ENCODE data around the gene MADCAM1. TPM values are rescaled to one million over a fixed set of nuclear protein-coding genes. Genes with fewer than 3 reads are reported as not detected.

MADCAM1 gene
- total and polyA plus RNA-seq, 2 experiments from 2014 or later = 2.2 to 3.4 TPM

- Histone ChIP-seq H3K36me3 (no peaks in the 10 kb centered on the region), H3K9me3 (ENCODE audit: low read depth) (no peaks in the 10 kb centered on the region), H3K27me3 (no peaks in the 10 kb centered on the region), H3K27ac (no peak overlapping the region), H3K4me1 (ENCODE audit: low read depth) (no peaks in the 10 kb centered on the region), H3K4me3 (no peak overlapping the region)
- TF ChIP-seq, protein P1, sequence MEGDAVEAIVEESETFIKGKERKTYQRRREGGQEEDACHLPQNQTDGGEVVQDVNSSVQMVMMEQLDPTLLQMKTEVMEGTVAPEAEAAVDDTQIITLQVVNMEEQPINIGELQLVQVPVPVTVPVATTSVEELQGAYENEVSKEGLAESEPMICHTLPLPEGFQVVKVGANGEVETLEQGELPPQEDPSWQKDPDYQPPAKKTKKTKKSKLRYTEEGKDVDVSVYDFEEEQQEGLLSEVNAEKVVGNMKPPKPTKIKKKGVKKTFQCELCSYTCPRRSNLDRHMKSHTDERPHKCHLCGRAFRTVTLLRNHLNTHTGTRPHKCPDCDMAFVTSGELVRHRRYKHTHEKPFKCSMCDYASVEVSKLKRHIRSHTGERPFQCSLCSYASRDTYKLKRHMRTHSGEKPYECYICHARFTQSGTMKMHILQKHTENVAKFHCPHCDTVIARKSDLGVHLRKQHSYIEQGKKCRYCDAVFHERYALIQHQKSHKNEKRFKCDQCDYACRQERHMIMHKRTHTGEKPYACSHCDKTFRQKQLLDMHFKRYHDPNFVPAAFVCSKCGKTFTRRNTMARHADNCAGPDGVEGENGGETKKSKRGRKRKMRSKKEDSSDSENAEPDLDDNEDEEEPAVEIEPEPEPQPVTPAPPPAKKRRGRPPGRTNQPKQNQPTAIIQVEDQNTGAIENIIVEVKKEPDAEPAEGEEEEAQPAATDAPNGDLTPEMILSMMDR (IDR thresholded peaks at IDR 0.05; ENCODE audit: low read depth, low read length) = no peak
- no peak for DNase-seq (ENCODE audit: low read depth in 1 of 2, low spot score in 1 of 2)
Observed at GRCh38 chr19:453606-454005, 42.7 kb upstream of the MADCAM1 start.

DNA sequence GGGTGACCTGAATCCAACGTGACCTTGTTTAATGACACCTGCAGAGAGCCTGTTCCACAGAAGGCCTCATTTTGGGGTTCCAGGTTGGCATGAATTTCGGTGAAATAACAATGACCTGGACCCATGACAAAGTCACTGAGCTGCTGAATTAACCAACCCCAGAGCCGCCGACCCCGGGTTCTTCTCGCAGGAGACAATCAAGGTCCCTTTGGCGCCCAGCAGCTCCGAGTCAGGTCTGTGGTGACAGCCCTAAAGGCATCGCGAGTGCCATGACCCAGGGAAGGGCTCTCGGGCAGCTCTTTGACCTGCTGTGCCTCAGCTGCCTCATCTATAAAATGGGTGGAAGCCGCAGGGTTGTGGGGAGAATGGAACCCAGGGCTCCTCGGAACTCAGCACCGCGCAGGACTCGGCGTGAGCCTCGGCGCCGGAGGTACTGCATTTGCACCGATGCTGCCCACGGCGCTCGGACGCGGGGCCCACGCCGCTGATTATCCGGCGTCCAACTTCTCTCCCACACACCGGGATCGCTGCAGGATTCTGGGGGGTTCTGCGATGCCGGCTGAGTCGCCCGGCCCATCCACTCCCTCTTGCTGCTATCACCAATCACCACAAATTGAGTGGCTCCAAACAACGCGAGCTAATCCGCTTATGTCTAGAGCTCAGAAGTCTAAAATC lies 41.1 kb upstream of the MADCAM1 start:
- no peaks in the 10 kb centered on the region for H3K27me3 ChIP-seq
- no peaks in the 10 kb centered on the region for H3K4me1 ChIP-seq (ENCODE audit: low read depth)
- no peaks in the 10 kb centered on the region for H3K9me3 ChIP-seq (ENCODE audit: low read depth)
- H3K27ac ChIP-seq = no peak overlapping the region
- TF ChIP-seq, protein P1 (IDR thresholded peaks at IDR 0.05; ENCODE audit: low read depth, low read length) = no peak
- no peaks in the 10 kb centered on the region for H3K36me3 ChIP-seq
- no peak for DNase-seq (ENCODE audit: low read depth in 1 of 2, low spot score in 1 of 2)
- H3K4me3 ChIP-seq = no peak overlapping the region

DNA sequence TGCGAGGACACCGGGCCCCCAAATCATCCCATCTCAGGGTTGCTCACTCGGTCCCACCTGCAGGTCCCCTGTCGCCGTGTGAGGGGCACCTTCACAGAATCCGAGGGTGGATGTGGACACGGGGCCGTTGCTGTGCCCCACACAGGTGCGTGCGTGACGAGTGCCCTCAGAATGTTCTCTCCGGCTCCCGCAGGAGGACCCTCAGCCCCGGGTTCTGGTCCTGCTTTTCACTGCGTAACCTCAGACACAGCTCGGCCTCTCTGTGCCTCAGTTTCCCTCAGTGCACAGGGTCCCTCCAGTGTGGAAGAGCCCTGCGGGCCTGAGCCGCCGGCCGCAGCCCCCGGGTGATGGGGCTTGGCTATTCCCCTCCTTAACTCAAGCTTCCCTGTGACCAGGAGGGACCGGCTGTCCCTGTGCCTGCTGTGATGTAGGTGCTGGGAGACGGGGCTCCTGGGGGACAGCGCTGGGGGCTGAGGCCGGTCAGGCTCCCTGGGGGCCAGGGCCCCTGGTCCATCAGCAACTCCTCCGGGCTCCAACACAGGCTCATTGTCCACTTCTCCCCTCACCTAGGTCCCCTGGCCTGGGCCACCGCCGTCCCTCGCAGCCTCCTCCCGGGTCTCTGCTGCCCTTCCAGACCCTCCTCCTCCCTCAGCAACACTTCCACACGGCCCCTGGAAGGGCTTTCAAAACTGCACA lies 40.3 kb upstream of the MADCAM1 start:
- H3K9me3 ChIP-seq (ENCODE audit: low read depth) = no peaks in the 10 kb centered on the region
- H3K4me1 ChIP-seq (ENCODE audit: low read depth) = no peaks in the 10 kb centered on the region
- DNase-seq (ENCODE audit: low read depth in 1 of 2, low spot score in 1 of 2) = no peak
- no peak overlapping the region for H3K4me3 ChIP-seq
- H3K36me3 ChIP-seq = no peaks in the 10 kb centered on the region
- no peak overlapping the region for H3K27ac ChIP-seq
- TF ChIP-seq, protein P1 (IDR thresholded peaks at IDR 0.05; ENCODE audit: low read depth, low read length) = no peak
- H3K27me3 ChIP-seq = peaks cover under 1% of the 10 kb centered on the region

- TF ChIP-seq, protein P1 (IDR thresholded peaks at IDR 0.05; ENCODE audit: low read depth, low read length) = no peak
- H3K4me1 ChIP-seq (ENCODE audit: low read depth) = no peaks in the 10 kb centered on the region
- no peak overlapping the region for H3K4me3 ChIP-seq
- H3K36me3 ChIP-seq = no peaks in the 10 kb centered on the region
- H3K27ac ChIP-seq = no peak overlapping the region
- no peak for DNase-seq (ENCODE audit: low read depth in 1 of 2, low spot score in 1 of 2)
- H3K27me3 ChIP-seq = peaks cover 6% of the 10 kb centered on the region
- no peaks in the 10 kb centered on the region for H3K9me3 ChIP-seq (ENCODE audit: low read depth)
Observed at GRCh38 chr19:456547-457110, 39.7 kb upstream of the MADCAM1 start.

- Histone ChIP-seq H3K9me3 (ENCODE audit: low read depth) (no peaks in the 10 kb centered on the region), H3K36me3 (no peaks in the 10 kb centered on the region), H3K4me3 (no peak overlapping the region), H3K27ac (no peak overlapping the region), H3K4me1 (ENCODE audit: low read depth) (no peaks in the 10 kb centered on the region), H3K27me3 (peaks cover 10% of the 10 kb centered on the region)
- TF ChIP-seq, protein P1 (IDR thresholded peaks at IDR 0.05; ENCODE audit: low read depth, low read length) = no peak
- no peak for DNase-seq (ENCODE audit: low read depth in 1 of 2, low spot score in 1 of 2)
Observed at GRCh38 chr19:457636-458035, 38.6 kb upstream of the MADCAM1 start.
